Lower leg skin (tissue), 3 donors: ENCODE data around the gene ANAPC2.

Experiments used
- POLR2A ChIP-seq, 2 donors: fragments of 450-650 bp; IDR thresholded peaks; one replicate each; pipeline ENCODE4 v1.6.1; 2016 to 2017; ENCODE audit warnings: antibody characterized with exemption in 2 of 2, mild to moderate bottlenecking in 1 of 2, moderate library complexity in 1 of 2
- TF ChIP-seq, protein P1 (sequence below), 3 donors: fragments of 450-650 bp; IDR thresholded peaks; one replicate each; pipeline ENCODE4 v1.5.1; 2016; ENCODE audit warnings: antibody characterized with exemption in 3 of 3, mild to moderate bottlenecking in 3 of 3, moderate library complexity in 2 of 3

DNA sequence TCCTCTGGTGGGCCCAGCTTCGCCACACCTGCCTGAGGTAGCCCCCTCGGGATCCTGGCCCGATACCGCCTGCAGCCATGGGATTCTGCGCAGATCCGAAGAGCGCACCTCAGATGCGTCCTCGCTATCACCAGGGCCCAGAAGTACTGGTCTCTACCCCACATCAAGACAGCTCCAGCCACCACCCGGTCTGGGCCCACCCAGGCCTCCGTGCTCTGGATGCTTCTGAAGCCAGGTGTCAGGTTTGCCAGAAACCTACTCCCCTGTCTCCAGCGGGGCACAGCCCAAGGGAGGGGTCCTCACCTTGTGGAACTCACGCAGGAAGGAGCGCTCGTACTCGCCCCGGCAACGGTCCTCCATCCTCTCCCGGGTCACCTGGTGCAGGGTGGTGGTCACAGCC is 2.4 kb downstream of the ANAPC2 start:
- TF ChIP-seq, protein P1, sequence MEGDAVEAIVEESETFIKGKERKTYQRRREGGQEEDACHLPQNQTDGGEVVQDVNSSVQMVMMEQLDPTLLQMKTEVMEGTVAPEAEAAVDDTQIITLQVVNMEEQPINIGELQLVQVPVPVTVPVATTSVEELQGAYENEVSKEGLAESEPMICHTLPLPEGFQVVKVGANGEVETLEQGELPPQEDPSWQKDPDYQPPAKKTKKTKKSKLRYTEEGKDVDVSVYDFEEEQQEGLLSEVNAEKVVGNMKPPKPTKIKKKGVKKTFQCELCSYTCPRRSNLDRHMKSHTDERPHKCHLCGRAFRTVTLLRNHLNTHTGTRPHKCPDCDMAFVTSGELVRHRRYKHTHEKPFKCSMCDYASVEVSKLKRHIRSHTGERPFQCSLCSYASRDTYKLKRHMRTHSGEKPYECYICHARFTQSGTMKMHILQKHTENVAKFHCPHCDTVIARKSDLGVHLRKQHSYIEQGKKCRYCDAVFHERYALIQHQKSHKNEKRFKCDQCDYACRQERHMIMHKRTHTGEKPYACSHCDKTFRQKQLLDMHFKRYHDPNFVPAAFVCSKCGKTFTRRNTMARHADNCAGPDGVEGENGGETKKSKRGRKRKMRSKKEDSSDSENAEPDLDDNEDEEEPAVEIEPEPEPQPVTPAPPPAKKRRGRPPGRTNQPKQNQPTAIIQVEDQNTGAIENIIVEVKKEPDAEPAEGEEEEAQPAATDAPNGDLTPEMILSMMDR (IDR thresholded peaks at IDR 0.05), result no peak
- no peak for TF ChIP-seq POLR2A (IDR thresholded peaks at IDR 0.05)
